NCI-H1417 (cell line): Measurements from ENCODE around the gene TOMM70.

Experiments
- DNase-seq, 3 experiments: peaks; one replicate each; lab custom pipeline; 2025; lab: John Stamatoyannopoulos, UW

Gene TOMM70

DNA sequence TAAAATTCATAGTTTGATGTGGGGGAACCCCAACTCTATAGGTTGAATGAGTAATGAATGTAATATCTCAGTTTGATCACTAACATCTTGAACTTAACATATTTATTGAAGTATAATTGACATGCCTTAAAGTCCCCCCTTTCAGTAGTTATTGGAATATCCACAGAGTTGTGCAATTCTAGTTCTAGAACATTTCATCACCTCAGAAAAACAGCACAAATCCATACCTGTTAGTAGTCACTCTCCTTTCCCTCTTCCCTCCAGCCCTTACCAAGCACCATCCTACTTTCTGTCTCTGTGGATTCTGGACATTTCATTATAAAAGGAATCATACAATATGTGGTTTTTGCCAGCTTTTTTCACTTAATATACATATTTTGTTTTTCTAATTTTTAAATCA is 75.1 kb downstream of the TOMM70 start:
- no peak for DNase-seq

DNA sequence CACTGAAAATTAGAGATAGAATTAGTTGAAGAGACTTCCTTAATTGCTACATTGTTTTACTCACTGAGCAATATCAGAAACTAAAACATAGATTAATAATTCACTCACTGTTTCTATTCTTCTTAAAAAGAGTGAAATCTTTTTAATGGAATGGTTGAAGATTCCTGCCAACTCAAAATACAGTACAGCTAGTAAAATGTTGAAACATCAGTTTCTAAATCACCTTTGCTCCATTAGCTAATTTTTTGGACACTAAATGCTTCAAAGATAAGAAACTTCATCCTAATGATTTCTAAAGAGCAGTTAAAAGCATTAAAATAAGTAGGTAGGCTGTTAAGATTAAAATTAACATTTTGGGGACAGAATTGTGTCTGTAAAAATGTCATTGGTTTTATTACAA is 76.8 kb downstream of the TOMM70 start:
- no peak for DNase-seq

DNA sequence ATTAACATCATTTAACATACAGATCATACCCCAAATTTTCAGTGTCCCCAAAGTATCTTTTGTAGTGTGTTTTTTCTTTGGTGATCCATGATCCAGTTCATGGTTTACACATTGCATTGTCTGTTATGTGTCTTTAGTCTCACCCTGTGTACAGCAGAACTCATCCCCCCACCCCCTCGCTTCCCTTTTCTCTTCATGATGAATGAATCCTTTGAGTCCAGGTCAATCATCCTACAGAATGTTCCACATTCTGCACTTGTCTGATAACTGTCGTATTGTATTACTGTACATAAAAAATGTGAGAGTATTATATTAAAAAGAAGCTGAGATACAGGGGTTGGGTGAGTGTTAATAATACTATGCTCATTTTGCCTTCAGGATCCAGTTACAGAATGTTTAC is 80.9 kb downstream of the TOMM70 start:
- no peak for DNase-seq

DNA sequence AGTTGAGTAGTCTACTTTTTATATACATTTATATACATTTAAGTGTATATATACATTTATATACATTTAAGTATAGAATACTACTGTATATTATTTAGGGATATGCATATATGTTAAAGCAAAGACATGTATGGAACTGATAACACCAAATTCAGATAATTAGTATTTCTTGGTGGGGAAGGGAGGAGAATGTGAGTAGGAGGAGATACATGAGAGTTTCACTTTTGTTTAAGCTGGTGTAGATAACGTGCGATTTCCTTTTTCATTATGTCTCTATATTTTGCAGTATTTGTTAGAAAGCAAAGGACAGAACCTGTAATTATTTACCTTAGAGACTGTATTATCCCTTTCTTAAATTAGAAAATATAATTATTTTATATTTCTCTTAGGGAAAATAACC is 83.0 kb downstream of the TOMM70 start:
- no peak for DNase-seq

DNA sequence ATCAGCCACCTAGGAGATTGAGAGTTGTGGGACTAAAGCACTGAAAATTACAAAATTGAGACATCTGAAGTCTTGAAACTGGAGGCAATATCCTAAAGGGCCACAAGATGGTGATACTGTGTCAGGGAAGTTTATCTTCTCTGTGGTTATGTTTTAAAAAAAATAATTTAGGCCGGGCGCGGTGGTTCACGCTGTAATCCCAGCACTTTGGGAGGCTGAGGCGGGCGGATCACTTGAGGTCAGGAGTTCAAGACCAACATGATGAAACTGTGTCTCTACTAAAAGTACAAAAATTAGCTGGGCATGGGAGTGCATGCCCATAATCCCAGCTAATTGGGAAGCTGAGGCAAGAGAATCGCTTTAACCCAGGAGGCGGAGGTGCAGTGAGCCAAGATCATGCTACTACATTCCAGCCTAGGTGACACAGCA is 84.2 kb downstream of the TOMM70 start:
- peak in 2 of 3 experiments; percentile 5 to 57 for DNase-seq
